ENCODE results near the gene PTEN.

DNA sequence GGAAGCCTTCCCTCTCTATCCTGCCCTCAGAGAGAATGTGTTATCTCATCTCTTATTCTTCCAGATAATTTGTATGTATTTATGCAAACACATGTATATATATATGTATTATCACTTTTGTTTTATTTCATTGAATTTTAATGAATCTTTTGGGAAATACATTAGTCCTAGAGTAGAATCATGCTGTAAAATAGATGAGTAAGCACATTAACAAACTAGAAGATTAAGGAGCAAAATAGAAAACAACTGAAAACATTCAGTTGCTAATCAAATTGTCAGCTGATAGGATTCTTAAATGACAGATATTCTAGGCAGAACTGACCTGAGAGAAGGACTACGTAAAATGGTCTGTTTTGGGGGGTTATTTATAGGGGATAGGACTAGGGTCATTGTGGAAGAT lies 11.3 kb upstream of the PTEN start:
- no peak for TF ChIP-seq POLR2A (IDR thresholded peaks at IDR 0.05)
- no peak for TF ChIP-seq CTCF (IDR thresholded peaks at IDR 0.05)

All from adrenal gland (tissue), 5 donors.